HUES6 (cell line): ENCODE results near the gene NRXN3.

Experiments used
- H3K27ac ChIP-seq: 2 replicates; pipeline ENCODE4 v1.7.0; 2013; ENCODE audit warnings: low read depth, mild to moderate bottlenecking, low read length, inconsistent platforms
- H3K27me3 ChIP-seq: 2 replicates; pipeline ENCODE4 v1.6.1; 2013; ENCODE audit warnings: low read length; ENCODE audit not compliant: control insufficient read depth, insufficient read depth
- H3K36me3 ChIP-seq: 2 replicates; pipeline ENCODE4 v1.6.1; 2013; ENCODE audit warnings: low read length; ENCODE audit not compliant: control insufficient read depth, insufficient read depth
- H3K4me1 ChIP-seq: 2 replicates; pipeline ENCODE4 v1.6.1; 2013; ENCODE audit warnings: low read length; ENCODE audit not compliant: control insufficient read depth, insufficient read depth
- H3K4me3 ChIP-seq: 2 replicates; pipeline ENCODE4 v1.5.1; 2013; ENCODE audit warnings: low read depth, low read length
- H3K9ac ChIP-seq: one replicate; pipeline ENCODE4 v1.6.1; 2013; ENCODE audit warnings: mild to moderate bottlenecking, low read length
- H3K9me3 ChIP-seq: 2 replicates; pipeline ENCODE4 v1.6.1; 2013; ENCODE audit warnings: low read depth, low read length; ENCODE audit not compliant: control insufficient read depth, insufficient read depth

Gene NRXN3

DNA sequence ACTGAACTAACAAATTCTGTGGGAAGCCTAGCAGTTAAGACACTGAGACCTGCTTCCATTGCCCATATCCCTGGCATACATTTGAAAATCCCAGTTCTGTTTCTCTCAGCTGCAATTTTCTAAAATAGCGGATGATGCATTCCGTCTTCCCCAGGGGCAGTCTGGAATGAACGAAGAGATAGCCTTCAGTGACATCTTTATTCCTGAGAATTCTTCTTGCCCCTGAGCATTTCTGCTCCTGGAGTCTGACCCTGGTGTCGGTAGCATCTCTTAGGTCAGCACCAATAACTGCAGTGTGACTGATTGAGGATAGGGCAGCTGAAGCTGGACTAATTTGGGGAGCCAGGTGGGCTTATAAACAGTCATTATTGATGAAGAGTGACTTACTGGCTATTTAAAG is 1488.6 kb downstream of the NRXN3 start:
- no peaks in the 10 kb centered on the region for H3K9me3 ChIP-seq
- H3K4me3 ChIP-seq, result no peak overlapping the region
- no peak overlapping the region for H3K27ac ChIP-seq
- no peaks in the 10 kb centered on the region for H3K4me1 ChIP-seq
- H3K27me3 ChIP-seq, result no peaks in the 10 kb centered on the region
- H3K36me3 ChIP-seq, result no peaks in the 10 kb centered on the region
- H3K9ac ChIP-seq, result no peak overlapping the region

GRCh38 chr14:79660053-79660939 is 1490.1 kb downstream of the NRXN3 start:
- no peak overlapping the region for H3K27ac ChIP-seq
- no peaks in the 10 kb centered on the region for H3K4me1 ChIP-seq
- H3K9me3 ChIP-seq, result no peaks in the 10 kb centered on the region
- H3K4me3 ChIP-seq, result no peak overlapping the region
- no peaks in the 10 kb centered on the region for H3K36me3 ChIP-seq
- H3K27me3 ChIP-seq, result no peaks in the 10 kb centered on the region
- H3K9ac ChIP-seq, result no peak overlapping the region

DNA sequence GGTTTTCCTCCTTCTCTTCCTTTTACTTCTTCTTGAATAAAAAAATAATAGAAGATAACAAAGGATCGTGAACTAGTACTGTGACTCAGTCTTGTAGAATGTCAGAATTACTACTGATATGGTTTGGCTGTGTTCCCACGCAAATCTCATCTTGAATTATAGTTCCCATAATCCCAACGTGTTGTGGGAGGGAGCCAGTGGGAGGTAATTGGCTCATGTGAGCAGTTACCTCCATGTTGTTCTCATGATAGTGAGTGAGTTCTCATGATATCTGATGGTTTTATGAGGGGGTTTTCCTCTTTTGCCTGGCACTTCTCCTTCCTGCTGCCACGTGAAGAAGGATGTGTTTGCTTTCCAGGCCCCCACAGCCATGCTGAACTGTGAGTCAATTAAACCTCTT is 1491.6 kb downstream of the NRXN3 start:
- no peak overlapping the region for H3K4me3 ChIP-seq
- H3K27me3 ChIP-seq, result no peaks in the 10 kb centered on the region
- H3K36me3 ChIP-seq, result no peaks in the 10 kb centered on the region
- no peaks in the 10 kb centered on the region for H3K4me1 ChIP-seq
- H3K9ac ChIP-seq, result no peak overlapping the region
- no peak overlapping the region for H3K27ac ChIP-seq
- no peaks in the 10 kb centered on the region for H3K9me3 ChIP-seq

- H3K4me1 ChIP-seq, result no peaks in the 10 kb centered on the region
- no peaks in the 10 kb centered on the region for H3K36me3 ChIP-seq
- H3K4me3 ChIP-seq, result no peak overlapping the region
- no peaks in the 10 kb centered on the region for H3K27me3 ChIP-seq
- H3K27ac ChIP-seq, result no peak overlapping the region
- H3K9me3 ChIP-seq, result no peaks in the 10 kb centered on the region
- no peak overlapping the region for H3K9ac ChIP-seq
Measured at GRCh38 chr14:79663453-79663852, 1493.3 kb downstream of the NRXN3 start.

DNA sequence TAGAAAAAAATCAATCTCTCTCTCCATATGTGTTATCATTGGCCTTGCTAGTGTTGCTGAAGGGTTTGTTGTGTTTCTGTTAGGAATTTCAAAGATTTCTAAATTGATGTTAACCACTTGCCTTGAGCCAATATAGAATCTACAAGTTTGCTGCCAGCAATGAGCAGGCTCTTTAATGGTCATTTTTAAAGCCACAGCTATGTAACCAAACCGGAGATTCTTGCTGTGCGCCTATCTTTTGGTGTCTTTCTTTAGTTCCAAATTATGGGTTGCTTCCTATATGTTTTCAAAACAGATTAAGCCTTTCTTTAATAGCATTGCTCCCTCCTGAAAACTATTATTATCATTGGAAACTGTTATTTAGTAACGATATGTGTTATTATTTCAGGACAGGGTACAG is 1495.4 kb downstream of the NRXN3 start:
- H3K9ac ChIP-seq, result no peak overlapping the region
- H3K4me3 ChIP-seq, result no peak overlapping the region
- no peaks in the 10 kb centered on the region for H3K4me1 ChIP-seq
- no peaks in the 10 kb centered on the region for H3K27me3 ChIP-seq
- no peaks in the 10 kb centered on the region for H3K9me3 ChIP-seq
- no peak overlapping the region for H3K27ac ChIP-seq
- no peaks in the 10 kb centered on the region for H3K36me3 ChIP-seq

- H3K9ac ChIP-seq, result no peak overlapping the region
- no peak overlapping the region for H3K4me3 ChIP-seq
- H3K27ac ChIP-seq, result no peak overlapping the region
- H3K27me3 ChIP-seq, result no peaks in the 10 kb centered on the region
- H3K36me3 ChIP-seq, result no peaks in the 10 kb centered on the region
- no peaks in the 10 kb centered on the region for H3K4me1 ChIP-seq
- H3K9me3 ChIP-seq, result no peaks in the 10 kb centered on the region
Measured at GRCh38 chr14:79668951-79669350, 1498.8 kb downstream of the NRXN3 start.

- no peaks in the 10 kb centered on the region for H3K36me3 ChIP-seq
- H3K9me3 ChIP-seq, result no peaks in the 10 kb centered on the region
- no peaks in the 10 kb centered on the region for H3K4me1 ChIP-seq
Measured at GRCh38 chr14:79670811-79671210, 1500.6 kb downstream of the NRXN3 start.

DNA sequence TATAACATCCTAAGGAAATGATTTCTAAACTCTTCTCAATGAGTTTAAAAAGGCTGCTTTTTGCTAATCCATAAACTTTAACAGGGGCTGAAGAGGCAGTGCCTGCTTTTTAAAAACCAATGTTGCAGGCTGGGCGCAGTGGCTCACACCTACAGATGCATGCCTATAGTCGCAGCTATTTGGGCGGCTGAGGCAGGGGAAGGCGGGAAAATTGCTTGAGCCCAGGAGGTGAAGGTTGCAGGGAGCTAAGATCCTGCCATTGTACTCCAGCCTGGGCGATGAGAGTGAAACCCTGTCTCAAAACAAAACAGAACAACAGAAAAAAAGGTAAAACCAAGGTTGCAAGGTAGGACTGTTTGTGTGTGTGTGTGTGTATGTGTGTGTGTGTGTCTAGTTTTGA is 1509.9 kb downstream of the NRXN3 start:
- H3K27me3 ChIP-seq, result no peaks in the 10 kb centered on the region
- no peaks in the 10 kb centered on the region for H3K9me3 ChIP-seq
- H3K9ac ChIP-seq, result no peak overlapping the region

More at GRCh38 chr14:79670811-79671210, 1500.6 kb downstream of the NRXN3 start:
- Histone ChIP-seq H3K27me3 (no peaks in the 10 kb centered on the region), H3K9ac (no peak overlapping the region), H3K27ac (no peak overlapping the region), H3K4me3 (no peak overlapping the region)

DNA sequence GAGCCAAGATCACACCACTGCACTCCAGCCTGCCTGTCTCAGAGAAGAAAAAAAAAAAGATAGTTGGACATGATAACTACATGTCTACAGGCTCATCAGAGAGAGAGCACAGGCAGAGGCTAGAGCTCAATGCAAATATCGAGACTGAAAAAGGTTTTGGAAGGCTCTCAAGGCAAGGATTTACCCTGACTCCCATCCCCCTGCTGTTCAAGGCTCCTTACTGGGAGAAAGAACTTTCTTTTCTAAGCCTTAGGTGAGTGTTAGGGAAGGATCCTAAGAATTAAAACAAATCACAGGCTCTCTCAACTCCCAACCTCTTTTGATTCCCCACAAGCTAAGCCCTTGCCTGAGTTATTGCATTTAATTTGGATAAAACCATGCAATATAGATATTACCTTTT is 1516.0 kb downstream of the NRXN3 start:
- no peak overlapping the region for H3K9ac ChIP-seq
- no peak overlapping the region for H3K27ac ChIP-seq
- H3K4me1 ChIP-seq, result no peaks in the 10 kb centered on the region
- no peaks in the 10 kb centered on the region for H3K9me3 ChIP-seq
- H3K4me3 ChIP-seq, result no peak overlapping the region
- H3K36me3 ChIP-seq, result no peaks in the 10 kb centered on the region
- H3K27me3 ChIP-seq, result no peaks in the 10 kb centered on the region

More for the DNA sequence above, 1509.9 kb downstream of the NRXN3 start:
- no peaks in the 10 kb centered on the region for H3K36me3 ChIP-seq
- no peak overlapping the region for H3K27ac ChIP-seq
- no peak overlapping the region for H3K4me3 ChIP-seq
- H3K4me1 ChIP-seq, result peaks cover 3% of the 10 kb centered on the region; the same call in 1 of the 2 replicates

DNA sequence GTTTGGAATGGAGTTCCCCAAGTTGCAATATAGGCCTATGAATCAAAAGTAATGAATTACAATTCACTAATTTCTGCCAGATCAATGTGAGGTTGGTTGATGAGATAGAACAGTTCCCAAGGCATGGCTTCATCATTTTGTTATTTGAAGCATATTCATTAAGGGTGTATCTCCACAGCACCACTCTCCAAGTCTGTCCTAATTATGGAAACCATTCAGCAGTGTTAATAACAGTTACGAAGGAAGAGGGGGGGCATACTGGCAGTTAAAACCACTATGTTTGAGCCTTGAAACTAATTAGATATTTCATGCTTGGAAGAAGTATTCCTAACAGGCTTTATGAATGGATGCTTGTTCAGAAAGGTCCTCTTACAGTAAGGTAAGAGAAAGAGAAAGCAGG is 1520.8 kb downstream of the NRXN3 start:
- Histone ChIP-seq H3K27me3 (no peaks in the 10 kb centered on the region), H3K9me3 (no peaks in the 10 kb centered on the region), H3K4me3 (no peak overlapping the region), H3K36me3 (no peaks in the 10 kb centered on the region), H3K27ac (no peak overlapping the region), H3K9ac (no peak overlapping the region), H3K4me1 (peaks cover 16% of the 10 kb centered on the region; the same call in 1 of the 2 replicates)

- H3K36me3 ChIP-seq, result no peaks in the 10 kb centered on the region
- peaks cover 16% of the 10 kb centered on the region; the same call in 1 of the 2 replicates for H3K4me1 ChIP-seq
- H3K9ac ChIP-seq, result no peak overlapping the region
- H3K27ac ChIP-seq, result no peak overlapping the region
- H3K9me3 ChIP-seq, result no peaks in the 10 kb centered on the region
- H3K4me3 ChIP-seq, result no peak overlapping the region
- H3K27me3 ChIP-seq, result no peaks in the 10 kb centered on the region
Measured at GRCh38 chr14:79693935-79694334, 1523.8 kb downstream of the NRXN3 start.
